ENCODE measurements around the gene JAKMIP3. TPM values are rescaled to one million over a fixed set of nuclear protein-coding genes. Genes with fewer than 3 reads are reported as not detected.
A peak's percentile ranks its signal among the peaks of the same experiment; 100 is the strongest.

The JAKMIP3 gene
- total RNA-seq, 2 experiments from 2014 or later, result 0.19 to 0.38 TPM

- Mint-ChIP-seq H3K27ac (no peak overlapping the region), H3K4me1 (no peaks in the 10 kb centered on the region), H3K27me3 (peaks cover 9% of the 10 kb centered on the region), H3K36me3 (peaks cover 4% of the 10 kb centered on the region), H3K4me3 (no peak overlapping the region), H3K9me3 (ENCODE audit: low read depth) (peaks cover 9% of the 10 kb centered on the region)
- CTCF ChIA-PET, result no interaction called here
- ATAC-seq, result no peak
- DNase-seq, result no peak
Measured at GRCh38 chr10:132050191-132050590, 15.6 kb upstream of the JAKMIP3 start.

GRCh38 chr10:132052124-132052523, 13.6 kb upstream of the JAKMIP3 start:
- peaks cover 9% of the 10 kb centered on the region for H3K9me3 Mint-ChIP-seq (ENCODE audit: low read depth)
- ATAC-seq (no peak), DNase-seq (no peak)
- peaks cover 9% of the 10 kb centered on the region for H3K27me3 Mint-ChIP-seq
- CTCF ChIA-PET, result no interaction called here
- no peaks in the 10 kb centered on the region for H3K4me1 Mint-ChIP-seq
- no peak overlapping the region for H3K27ac Mint-ChIP-seq
- H3K36me3 Mint-ChIP-seq, result peaks cover 4% of the 10 kb centered on the region
- no peak overlapping the region for H3K4me3 Mint-ChIP-seq

GRCh38 chr10:132054564-132054963, 11.2 kb upstream of the JAKMIP3 start:
- CTCF ChIA-PET, result no interaction called here
- Mint-ChIP-seq H3K27me3 (peaks cover 6% of the 10 kb centered on the region), H3K4me1 (peaks cover 6% of the 10 kb centered on the region), H3K36me3 (peaks cover 4% of the 10 kb centered on the region), H3K27ac (no peak overlapping the region), H3K9me3 (ENCODE audit: low read depth) (peaks cover 9% of the 10 kb centered on the region), H3K4me3 (no peak overlapping the region)
- DNase-seq, result no peak
- no peak for ATAC-seq

- Mint-ChIP-seq H3K4me3 (no peak overlapping the region), H3K9me3 (ENCODE audit: low read depth) (peaks cover 9% of the 10 kb centered on the region), H3K4me1 (peaks cover 6% of the 10 kb centered on the region), H3K27ac (no peak overlapping the region), H3K27me3 (peaks cover 6% of the 10 kb centered on the region), H3K36me3 (peaks cover 4% of the 10 kb centered on the region)
- no peak for DNase-seq
- no peak for ATAC-seq
- CTCF ChIA-PET, result no interaction called here
Measured at GRCh38 chr10:132055616-132056015, 10.1 kb upstream of the JAKMIP3 start.

- Mint-ChIP-seq H3K27ac (no peak overlapping the region), H3K9me3 (ENCODE audit: low read depth) (peaks cover 9% of the 10 kb centered on the region), H3K4me1 (peaks cover 6% of the 10 kb centered on the region), H3K36me3 (peaks cover 4% of the 10 kb centered on the region), H3K4me3 (no peak overlapping the region), H3K27me3 (peaks cover 6% of the 10 kb centered on the region)
- CTCF ChIA-PET, result no interaction called here
- DNase-seq (no peak), ATAC-seq (no peak)
Measured at GRCh38 chr10:132056663-132057062, 9.1 kb upstream of the JAKMIP3 start.

- peaks cover 6% of the 10 kb centered on the region for H3K4me1 Mint-ChIP-seq
- no peak overlapping the region for H3K4me3 Mint-ChIP-seq
- CTCF ChIA-PET, result no interaction called here
- H3K27me3 Mint-ChIP-seq, result peaks cover 8% of the 10 kb centered on the region
- ATAC-seq, result no peak
- peaks cover 3% of the 10 kb centered on the region for H3K36me3 Mint-ChIP-seq
- DNase-seq, result no peak
- H3K9me3 Mint-ChIP-seq (ENCODE audit: low read depth), result peaks cover 7% of the 10 kb centered on the region
- H3K27ac Mint-ChIP-seq, result no peak overlapping the region
Measured at GRCh38 chr10:132057191-132057681, 8.5 kb upstream of the JAKMIP3 start.

- H3K36me3 Mint-ChIP-seq, result no peaks in the 10 kb centered on the region
- H3K4me3 Mint-ChIP-seq, result no peak overlapping the region
- H3K27ac Mint-ChIP-seq, result no peak overlapping the region
- CTCF ChIA-PET, result no interaction called here
- DNase-seq, result no peak
- H3K27me3 Mint-ChIP-seq, result peaks cover 8% of the 10 kb centered on the region
- no peaks in the 10 kb centered on the region for H3K9me3 Mint-ChIP-seq (ENCODE audit: low read depth)
- peak; percentile 30 for ATAC-seq
- peaks cover 6% of the 10 kb centered on the region for H3K4me1 Mint-ChIP-seq
Measured at GRCh38 chr10:132058111-132058745, 7.5 kb upstream of the JAKMIP3 start.

GRCh38 chr10:132058793-132059759, 6.7 kb upstream of the JAKMIP3 start:
- H3K27ac Mint-ChIP-seq, result no peak overlapping the region
- DNase-seq (no peak), ATAC-seq (no peak)
- peaks cover 8% of the 10 kb centered on the region for H3K27me3 Mint-ChIP-seq
- no peaks in the 10 kb centered on the region for H3K9me3 Mint-ChIP-seq (ENCODE audit: low read depth)
- CTCF ChIA-PET, result no interaction called here
- H3K36me3 Mint-ChIP-seq, result no peaks in the 10 kb centered on the region
- H3K4me1 Mint-ChIP-seq, result peaks cover 6% of the 10 kb centered on the region
- H3K4me3 Mint-ChIP-seq, result no peak overlapping the region

GRCh38 chr10:132059760-132060508, 5.8 kb upstream of the JAKMIP3 start:
- DNase-seq, result no peak
- peaks cover 6% of the 10 kb centered on the region for H3K4me1 Mint-ChIP-seq
- H3K27me3 Mint-ChIP-seq, result peaks cover 9% of the 10 kb centered on the region
- ATAC-seq, result no peak
- H3K27ac Mint-ChIP-seq, result no peak overlapping the region
- H3K36me3 Mint-ChIP-seq, result no peaks in the 10 kb centered on the region
- no peaks in the 10 kb centered on the region for H3K9me3 Mint-ChIP-seq (ENCODE audit: low read depth)
- H3K4me3 Mint-ChIP-seq, result no peak overlapping the region
- CTCF ChIA-PET, result no interaction called here

- CTCF ChIA-PET, result no interaction called here
- Mint-ChIP-seq H3K36me3 (no peaks in the 10 kb centered on the region), H3K9me3 (ENCODE audit: low read depth) (no peaks in the 10 kb centered on the region), H3K27ac (no peak overlapping the region), H3K4me3 (no peak overlapping the region), H3K4me1 (peaks cover 6% of the 10 kb centered on the region), H3K27me3 (peaks cover 19% of the 10 kb centered on the region)
- ATAC-seq, result no peak
- DNase-seq, result no peak
Measured at GRCh38 chr10:132061030-132061429, 4.7 kb upstream of the JAKMIP3 start.

GRCh38 chr10:132061465-132061864, 4.3 kb upstream of the JAKMIP3 start:
- no peak overlapping the region for H3K27ac Mint-ChIP-seq
- H3K9me3 Mint-ChIP-seq (ENCODE audit: low read depth), result no peaks in the 10 kb centered on the region
- H3K27me3 Mint-ChIP-seq, result peaks cover 24% of the 10 kb centered on the region
- no peak overlapping the region for H3K4me3 Mint-ChIP-seq
- peaks cover 6% of the 10 kb centered on the region for H3K4me1 Mint-ChIP-seq
- peak; percentile 21 for DNase-seq
- ATAC-seq, result no peak
- CTCF ChIA-PET, result no interaction called here
- no peaks in the 10 kb centered on the region for H3K36me3 Mint-ChIP-seq

GRCh38 chr10:132062116-132062515, 3.6 kb upstream of the JAKMIP3 start:
- DNase-seq, result peak; percentile 33
- Mint-ChIP-seq H3K9me3 (ENCODE audit: low read depth) (no peaks in the 10 kb centered on the region), H3K36me3 (no peaks in the 10 kb centered on the region), H3K27me3 (peaks cover 29% of the 10 kb centered on the region), H3K4me1 (peaks cover 6% of the 10 kb centered on the region), H3K27ac (no peak overlapping the region), H3K4me3 (no peak overlapping the region)
- CTCF ChIA-PET, result no interaction called here
- no peak for ATAC-seq

- ATAC-seq (no peak), DNase-seq (peak; percentile 35)
- Mint-ChIP-seq H3K4me1 (peaks cover 6% of the 10 kb centered on the region), H3K27ac (no peak overlapping the region), H3K36me3 (no peaks in the 10 kb centered on the region), H3K9me3 (ENCODE audit: low read depth) (no peaks in the 10 kb centered on the region), H3K27me3 (peaks cover 29% of the 10 kb centered on the region), H3K4me3 (no peak overlapping the region)
- CTCF ChIA-PET, result no interaction called here
Measured at GRCh38 chr10:132062641-132063390, 2.9 kb upstream of the JAKMIP3 start.

Data from activated CD8-positive, alpha-beta memory T cell treated with anti-CD3 and anti-CD28 coated beads, Interleukin-2, amount 10 ng/mL, durations not matched to agents 7 days and 5 days (primary cell).